ENCODE measurements around the gene FREM1.

GRCh38 chr9:14782286-14783051 is 127.8 kb downstream of the FREM1 start:
- TF ChIP-seq, protein P1, sequence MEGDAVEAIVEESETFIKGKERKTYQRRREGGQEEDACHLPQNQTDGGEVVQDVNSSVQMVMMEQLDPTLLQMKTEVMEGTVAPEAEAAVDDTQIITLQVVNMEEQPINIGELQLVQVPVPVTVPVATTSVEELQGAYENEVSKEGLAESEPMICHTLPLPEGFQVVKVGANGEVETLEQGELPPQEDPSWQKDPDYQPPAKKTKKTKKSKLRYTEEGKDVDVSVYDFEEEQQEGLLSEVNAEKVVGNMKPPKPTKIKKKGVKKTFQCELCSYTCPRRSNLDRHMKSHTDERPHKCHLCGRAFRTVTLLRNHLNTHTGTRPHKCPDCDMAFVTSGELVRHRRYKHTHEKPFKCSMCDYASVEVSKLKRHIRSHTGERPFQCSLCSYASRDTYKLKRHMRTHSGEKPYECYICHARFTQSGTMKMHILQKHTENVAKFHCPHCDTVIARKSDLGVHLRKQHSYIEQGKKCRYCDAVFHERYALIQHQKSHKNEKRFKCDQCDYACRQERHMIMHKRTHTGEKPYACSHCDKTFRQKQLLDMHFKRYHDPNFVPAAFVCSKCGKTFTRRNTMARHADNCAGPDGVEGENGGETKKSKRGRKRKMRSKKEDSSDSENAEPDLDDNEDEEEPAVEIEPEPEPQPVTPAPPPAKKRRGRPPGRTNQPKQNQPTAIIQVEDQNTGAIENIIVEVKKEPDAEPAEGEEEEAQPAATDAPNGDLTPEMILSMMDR (IDR thresholded peaks at IDR 0.05), result no peak
- TF ChIP-seq, protein P2, sequence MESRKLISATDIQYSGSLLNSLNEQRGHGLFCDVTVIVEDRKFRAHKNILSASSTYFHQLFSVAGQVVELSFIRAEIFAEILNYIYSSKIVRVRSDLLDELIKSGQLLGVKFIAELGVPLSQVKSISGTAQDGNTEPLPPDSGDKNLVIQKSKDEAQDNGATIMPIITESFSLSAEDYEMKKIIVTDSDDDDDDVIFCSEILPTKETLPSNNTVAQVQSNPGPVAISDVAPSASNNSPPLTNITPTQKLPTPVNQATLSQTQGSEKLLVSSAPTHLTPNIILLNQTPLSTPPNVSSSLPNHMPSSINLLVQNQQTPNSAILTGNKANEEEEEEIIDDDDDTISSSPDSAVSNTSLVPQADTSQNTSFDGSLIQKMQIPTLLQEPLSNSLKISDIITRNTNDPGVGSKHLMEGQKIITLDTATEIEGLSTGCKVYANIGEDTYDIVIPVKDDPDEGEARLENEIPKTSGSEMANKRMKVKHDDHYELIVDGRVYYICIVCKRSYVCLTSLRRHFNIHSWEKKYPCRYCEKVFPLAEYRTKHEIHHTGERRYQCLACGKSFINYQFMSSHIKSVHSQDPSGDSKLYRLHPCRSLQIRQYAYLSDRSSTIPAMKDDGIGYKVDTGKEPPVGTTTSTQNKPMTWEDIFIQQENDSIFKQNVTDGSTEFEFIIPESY (IDR thresholded peaks at IDR 0.05; ENCODE audit: borderline replicate concordance, low read depth), result no peak
- TF ChIP-seq FOXM1 (IDR thresholded peaks at IDR 0.05; ENCODE audit: low read depth) (no peak), POLR2AphosphoS5 (IDR thresholded peaks at IDR 0.05; ENCODE audit: low read depth, low read length) (no peak), SIN3A (IDR thresholded peaks at IDR 0.05; ENCODE audit: borderline replicate concordance, low read depth, low read length) (no peak), JUND (IDR thresholded peaks at IDR 0.05) (no peak), MXI1 (IDR thresholded peaks at IDR 0.05; ENCODE audit: low read depth, low read length) (no peak), EP300 (IDR thresholded peaks at IDR 0.05; ENCODE audit: borderline replicate concordance in 1 of 2, low read depth in 1 of 2, low read length in 1 of 2) (no peak), MAX (IDR thresholded peaks at IDR 0.05; ENCODE audit: low read depth) (no peak)
